GM18951 (cell line): Measurements from ENCODE around the gene STUB1.

Source experiments
- POLR2A ChIP-seq: IDR thresholded peaks from 4 replicates; pipeline ENCODE4 v1.6.1; 2011; ENCODE audit warnings: mild to moderate bottlenecking; ENCODE audit not compliant: insufficient read length, insufficient read depth; ENCODE audit errors: extremely low read depth
- in situ Hi-C: fragments of 300-500 bp; cut with MboI; formaldehyde crosslinking; loops from one replicate; pipeline ENCODE4 v1.12.0; 2022; ENCODE audit warnings: low sequenced_read_pairs, mixed read lengths, inconsistent platforms; ENCODE audit not compliant: unreplicated experiment

Gene STUB1

GRCh38 chr16:708019-708418 lies 27.8 kb downstream of the STUB1 start:
- TF ChIP-seq POLR2A = no peak
- in situ Hi-C loops = no loop called here

DNA sequence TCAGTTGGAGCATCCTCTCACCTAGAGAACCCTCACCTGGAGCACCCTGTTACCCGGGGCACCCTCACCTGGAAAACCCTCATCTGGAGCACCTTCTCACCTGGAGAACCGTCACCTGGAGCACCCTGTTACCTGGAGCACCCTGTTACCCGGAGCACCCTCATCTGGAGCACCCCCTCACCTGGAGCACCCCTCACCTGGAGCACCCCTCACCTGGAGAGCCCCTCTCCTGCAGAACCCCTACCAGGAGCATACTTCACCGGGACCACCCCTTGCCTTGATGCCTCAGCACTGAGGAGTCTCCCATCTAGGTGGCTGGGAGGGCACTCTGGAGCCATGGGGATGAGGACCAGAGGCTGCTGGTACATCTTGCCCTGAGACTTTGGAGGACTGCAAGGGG lies 28.7 kb downstream of the STUB1 start:
- in situ Hi-C loops = no loop called here
- no peak for TF ChIP-seq POLR2A

DNA sequence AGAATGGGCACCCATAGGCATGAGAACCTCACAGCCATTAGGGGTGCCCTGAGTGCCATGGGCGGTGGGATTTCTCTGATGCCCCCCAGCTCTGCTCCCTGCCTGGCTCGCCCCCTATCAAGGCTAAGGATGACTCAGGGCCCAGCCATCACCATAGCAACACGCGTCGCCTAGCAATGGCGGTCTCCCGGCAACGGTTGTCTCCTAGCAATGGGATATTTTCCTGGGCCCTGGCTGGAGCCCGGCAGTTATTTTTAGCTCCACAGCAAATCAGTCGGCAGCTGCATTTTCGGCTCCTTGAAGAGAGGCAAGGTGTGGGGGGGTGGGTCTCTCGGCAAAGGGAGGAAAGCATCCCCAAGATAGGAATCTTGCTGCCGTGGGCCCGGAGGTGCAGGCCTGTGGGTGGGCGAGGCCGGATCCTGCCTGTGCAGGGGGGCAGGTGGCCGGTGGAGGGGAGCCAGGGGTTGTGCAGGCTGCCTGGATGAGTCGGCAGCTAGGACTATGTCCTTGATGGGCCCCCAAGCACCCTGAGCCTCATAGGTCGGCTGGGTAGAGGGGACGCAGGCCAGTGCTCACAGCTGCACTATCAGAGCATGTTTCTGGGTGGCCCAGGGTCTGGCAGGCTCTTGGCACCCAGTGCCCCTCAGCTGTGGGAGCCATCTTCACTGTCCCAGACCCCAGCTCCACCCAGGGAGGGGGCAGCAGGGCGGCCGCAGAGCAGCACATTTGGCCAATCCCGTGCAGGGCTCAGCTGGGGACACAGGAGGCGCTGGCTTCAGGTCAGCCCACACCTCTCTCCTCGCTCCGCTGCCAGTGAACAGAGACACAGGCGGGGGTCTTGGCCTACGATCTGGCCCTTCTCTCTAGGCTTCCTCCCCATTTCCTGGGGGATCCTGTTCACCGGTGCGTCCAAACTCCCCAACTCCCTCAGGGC lies 29.6 kb downstream of the STUB1 start:
- in situ Hi-C loops = loop anchor here (10.0 kb wide), 1 partner anchor 75 kb away; the partner anchor contains the start of genes CHTF18 and RPUSD1
- no peak for TF ChIP-seq POLR2A

GRCh38 chr16:710500-711075 lies 30.4 kb downstream of the STUB1 start:
- no peak for TF ChIP-seq POLR2A
- in situ Hi-C loops = loop anchor here (10.0 kb wide), 1 partner anchor 74 kb away; the partner anchor contains the start of genes CHTF18 and RPUSD1

DNA sequence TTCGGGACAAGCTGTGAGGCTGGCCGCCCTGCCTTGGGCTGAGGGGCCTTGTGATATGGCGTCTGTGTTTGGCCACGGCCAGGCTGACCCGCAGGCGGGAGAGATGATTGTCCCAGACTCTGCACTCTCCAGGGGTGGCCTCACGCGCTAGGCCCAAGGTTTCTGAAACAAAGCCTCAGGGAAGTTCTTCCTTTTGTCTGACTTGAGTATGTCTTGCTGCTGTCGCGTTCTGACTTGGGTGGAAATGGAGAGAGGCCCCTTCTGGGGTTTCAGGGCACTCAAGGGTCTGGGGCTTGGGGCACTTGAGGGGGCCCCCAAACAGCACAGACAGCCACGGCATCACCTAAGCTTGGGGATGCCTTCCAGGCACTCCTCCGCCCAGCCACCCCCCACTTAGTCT lies 30.9 kb downstream of the STUB1 start:
- TF ChIP-seq POLR2A = no peak
- in situ Hi-C loops = loop anchor here (10.0 kb wide), 1 partner anchor 74 kb away; the partner anchor contains the start of genes CHTF18 and RPUSD1

- in situ Hi-C loops = loop anchor here (10.0 kb wide), 1 partner anchor 73 kb away; the partner anchor contains the start of genes CHTF18 and RPUSD1
- no peak for TF ChIP-seq POLR2A
Measured at GRCh38 chr16:711548-712320, 31.5 kb downstream of the STUB1 start.

DNA sequence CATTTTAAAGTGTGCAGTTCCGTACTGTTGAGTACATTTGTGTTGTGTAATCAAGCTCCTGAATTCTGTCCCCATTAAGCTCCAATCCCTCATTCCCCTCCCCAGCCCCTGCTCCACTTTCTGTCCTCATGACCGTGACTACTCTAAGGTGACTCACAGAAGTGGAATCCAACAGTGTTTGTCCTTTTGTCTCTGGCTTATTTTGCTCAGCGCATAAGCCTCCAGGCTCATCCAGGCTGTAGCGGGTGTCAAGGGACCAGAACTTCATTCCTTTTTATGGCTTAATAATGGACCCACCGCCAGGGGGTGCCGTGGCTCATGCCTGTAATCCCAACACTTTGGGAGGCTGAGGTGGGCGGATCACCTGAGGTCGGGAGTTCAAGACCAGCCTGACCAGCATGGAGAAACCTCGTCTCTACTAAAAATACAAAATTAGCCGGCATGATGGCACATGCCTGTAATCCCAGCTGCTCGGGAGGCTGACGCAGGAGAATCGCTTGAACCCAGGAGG lies 32.6 kb downstream of the STUB1 start:
- in situ Hi-C loops = loop anchor here (10.0 kb wide), 1 partner anchor 72 kb away; the partner anchor contains the start of genes CHTF18 and RPUSD1

DNA sequence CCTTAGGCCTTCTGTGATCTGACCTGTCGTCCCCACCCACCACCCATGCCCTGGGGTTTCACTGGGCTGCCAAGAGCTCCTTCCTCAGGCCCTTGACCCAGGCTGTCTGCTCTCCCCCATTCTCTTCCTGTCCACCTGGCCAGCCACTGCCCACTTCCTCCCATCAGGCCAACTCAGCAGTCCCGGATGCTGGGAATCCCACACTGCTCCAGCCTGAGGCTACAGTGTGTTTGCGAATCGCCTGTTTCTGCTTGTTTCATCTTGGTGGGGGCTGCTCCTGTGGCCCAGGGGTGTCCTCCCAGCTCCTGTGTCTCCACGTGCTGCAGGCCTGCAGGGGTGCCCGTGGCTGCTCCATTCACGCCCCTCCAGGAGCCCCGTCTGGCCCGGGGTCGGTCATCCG lies 33.9 kb downstream of the STUB1 start:
- in situ Hi-C loops = loop anchor here (10.0 kb wide), 1 partner anchor 71 kb away; the partner anchor contains the start of genes CHTF18 and RPUSD1
- no peak for TF ChIP-seq POLR2A

DNA sequence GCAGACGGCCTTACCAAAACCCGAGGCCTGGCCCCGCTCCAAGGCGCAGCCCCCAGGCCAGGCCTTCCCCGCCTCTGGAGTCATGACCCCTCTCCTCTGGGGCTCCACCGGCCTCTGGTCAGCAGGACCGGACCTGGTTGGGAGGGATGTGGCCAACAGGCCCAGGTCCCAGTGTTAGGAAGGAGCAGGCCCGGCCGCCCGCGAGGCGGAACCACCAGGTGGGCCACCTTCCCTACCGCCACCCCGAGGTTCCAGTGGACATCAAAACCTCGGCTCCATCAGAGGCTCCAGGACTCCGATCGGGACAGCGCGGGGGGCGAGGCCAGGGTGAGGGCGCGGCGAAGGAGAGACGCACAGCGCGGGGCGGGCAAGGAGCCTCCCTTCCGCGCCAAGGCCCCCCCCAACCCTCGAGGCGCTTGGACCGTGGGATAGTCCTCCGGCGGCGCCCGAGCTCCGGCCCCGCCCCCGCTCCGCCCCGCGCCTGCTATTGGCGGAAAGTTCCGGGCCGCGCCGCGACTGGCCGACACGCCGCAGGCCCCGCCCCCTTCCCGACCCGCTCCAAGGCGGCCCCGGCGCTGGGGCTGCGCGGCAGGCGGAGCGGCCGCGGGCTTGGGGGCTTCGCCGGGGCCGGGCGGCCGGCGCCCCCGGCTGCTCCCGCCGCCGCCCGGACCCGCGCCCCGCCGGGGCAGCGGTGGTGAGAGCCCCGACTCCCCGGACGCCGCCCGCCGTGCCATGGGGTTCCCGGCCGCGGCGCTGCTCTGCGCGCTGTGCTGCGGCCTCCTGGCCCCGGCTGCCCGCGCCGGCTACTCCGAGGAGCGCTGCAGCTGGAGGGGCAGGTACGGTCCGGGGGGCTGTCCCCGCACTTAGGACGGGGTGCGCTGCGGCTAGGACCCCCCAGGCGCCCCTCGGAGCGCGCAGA lies 34.6 kb downstream of the STUB1 start, which contains the start of gene METRN:
METRN (plus strand) TSS at position 561 of the 919 bp plus-strand sequence; CDS start at position 733, 172 bp downstream.
- in situ Hi-C loops = loop anchor here (10.0 kb wide), 1 partner anchor 70 kb away; the partner anchor contains the start of genes CHTF18 and RPUSD1
- TF ChIP-seq POLR2A = peak; percentile 16

- TF ChIP-seq POLR2A = peak; percentile 7
- in situ Hi-C loops = loop anchor here (10.0 kb wide), 1 partner anchor 69 kb away; the partner anchor contains the start of genes CHTF18 and RPUSD1
Measured at GRCh38 chr16:715477-716199, 35.4 kb downstream of the STUB1 start.

DNA sequence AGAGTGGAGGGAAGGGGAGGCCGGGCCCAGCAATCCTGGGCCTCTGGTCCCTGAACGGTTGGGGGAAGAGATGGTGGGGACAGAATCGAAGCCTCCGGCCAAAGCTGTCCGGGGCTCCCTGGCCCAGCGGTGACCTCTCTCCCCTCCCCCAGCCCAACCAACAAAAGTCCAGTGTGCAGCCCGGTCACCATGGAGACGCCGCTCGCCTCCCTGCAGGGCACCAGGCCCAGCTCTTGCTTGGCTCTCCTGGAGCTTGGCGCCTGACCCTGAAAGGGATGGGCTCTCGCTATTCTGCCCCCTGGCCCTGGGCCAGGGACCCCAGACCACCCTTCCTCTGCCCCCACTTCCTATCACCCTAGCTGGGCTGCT lies 36.0 kb downstream of the STUB1 start:
- TF ChIP-seq POLR2A = no peak
- in situ Hi-C loops = loop anchor here (10.0 kb wide), 1 partner anchor 69 kb away; the partner anchor contains the start of genes CHTF18 and RPUSD1

DNA sequence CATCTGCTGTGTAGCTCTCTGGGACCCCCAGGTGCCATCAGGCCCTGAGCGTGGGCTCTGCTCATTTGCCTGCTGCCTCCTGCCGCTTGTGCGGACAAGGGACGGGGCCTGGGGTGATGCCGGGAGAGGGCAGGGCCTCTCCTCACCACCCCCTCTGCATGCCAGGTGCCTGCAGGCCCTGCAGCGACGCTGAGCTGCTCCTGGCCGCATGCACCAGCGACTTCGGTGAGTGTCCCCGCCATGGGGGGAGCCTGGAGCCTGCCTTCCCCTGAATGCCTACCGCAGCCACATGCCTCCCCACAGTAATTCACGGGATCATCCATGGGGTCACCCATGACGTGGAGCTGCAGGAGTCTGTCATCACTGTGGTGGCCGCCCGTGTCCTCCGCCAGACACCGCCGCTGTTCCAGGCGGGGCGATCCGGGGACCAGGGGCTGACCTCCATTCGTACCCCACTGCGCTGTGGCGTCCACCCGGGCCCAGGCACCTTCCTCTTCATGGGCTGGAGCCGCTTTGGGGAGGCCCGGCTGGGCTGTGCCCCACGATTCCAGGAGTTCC lies 36.6 kb downstream of the STUB1 start:
- no peak for TF ChIP-seq POLR2A
- in situ Hi-C loops = loop anchor here (10.0 kb wide), 1 partner anchor 68 kb away; the partner anchor contains the start of genes CHTF18 and RPUSD1
